ENCODE results near the gene DDX42.
A peak's percentile ranks its signal among the peaks of the same experiment; 100 is the strongest.
"Not testable (repeated sequence)": the region's sequence is repeated elsewhere in the genome, so short reads cannot be mapped to it uniquely, and the experiment has no call there.

Gene DDX42

DNA sequence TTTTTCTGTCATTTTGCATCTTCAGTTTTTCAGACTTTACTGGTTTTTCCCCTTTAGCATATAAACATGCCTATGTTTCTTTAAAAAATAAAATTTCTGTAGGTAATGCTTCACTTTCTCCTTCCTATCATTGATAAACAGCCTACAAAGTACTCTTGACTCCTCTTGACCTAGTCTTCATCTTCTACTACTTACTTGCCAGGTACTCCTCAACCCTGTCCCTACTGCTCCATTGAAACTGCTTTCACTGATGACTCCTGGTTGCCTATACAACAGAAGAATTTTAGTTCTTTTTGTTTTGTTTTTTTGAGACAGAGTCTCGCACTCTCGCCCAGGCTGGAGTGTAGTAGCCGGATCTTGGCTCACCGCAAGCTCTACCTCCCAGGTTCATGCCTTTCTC lies 7.0 kb downstream of the DDX42 start:
- no peak for DNase-seq (ENCODE audit: low read depth in 2 of 2)

DNA sequence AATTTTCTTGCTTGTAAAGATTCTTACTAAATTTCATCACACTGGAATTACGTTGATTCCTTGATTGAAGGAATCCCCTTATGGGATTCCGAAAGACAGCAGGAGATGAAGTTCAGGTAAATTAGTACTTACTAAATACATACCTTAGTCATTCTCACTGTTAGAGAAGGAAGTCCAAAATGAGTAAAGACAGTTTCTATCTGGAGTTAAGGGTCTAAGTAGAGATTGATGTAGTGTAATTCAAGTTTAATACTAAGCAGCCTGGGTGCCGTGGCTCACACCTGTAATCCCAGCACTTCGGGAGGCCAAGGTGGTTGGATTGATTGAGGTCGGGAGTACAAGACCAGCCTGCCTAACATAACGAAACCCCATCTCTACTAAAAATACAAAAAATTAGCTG lies 9.6 kb downstream of the DDX42 start:
- no peak for DNase-seq (ENCODE audit: low read depth in 2 of 2)

DNA sequence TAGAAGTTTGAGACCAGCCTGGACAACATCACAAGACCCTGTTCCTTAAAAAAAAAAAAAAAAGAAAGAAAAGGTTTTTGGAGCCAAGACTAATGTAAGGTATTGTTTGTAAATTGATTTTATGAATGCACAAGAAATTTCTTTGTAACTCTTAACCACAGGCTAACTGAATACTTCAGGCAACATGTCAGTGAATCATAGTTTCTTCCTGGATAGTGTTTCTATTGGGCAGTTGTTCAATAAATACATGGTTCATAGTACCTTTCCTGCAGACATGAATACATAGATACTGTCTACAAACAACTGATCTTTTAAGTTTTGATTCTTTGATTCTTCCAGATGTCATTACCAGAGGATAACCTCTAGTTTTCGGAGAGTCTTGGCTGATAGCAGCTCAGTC lies 11.6 kb downstream of the DDX42 start:
- peak; percentile 1 to 18 for DNase-seq (ENCODE audit: low read depth in 2 of 2)

DNA sequence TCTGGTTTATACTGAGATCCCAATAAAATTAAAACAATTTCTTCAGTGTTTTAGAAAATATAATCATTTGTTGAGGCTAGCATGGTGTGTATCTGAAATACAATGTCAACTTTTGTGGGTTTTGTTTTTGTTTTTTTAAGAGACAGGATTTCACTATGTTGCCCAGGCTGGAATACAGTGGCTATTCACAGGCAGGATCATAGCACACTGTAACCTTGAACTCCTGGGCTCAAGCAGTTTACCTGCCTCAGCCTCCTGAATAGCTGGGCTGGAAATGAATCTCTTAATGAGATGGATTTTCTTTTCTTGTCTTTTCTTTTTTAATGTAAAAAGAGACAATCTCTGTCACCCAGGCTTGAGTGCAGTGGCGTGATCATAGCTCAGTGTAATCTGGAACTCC lies 12.1 kb downstream of the DDX42 start:
- no peak for DNase-seq (ENCODE audit: low read depth in 2 of 2)

DNA sequence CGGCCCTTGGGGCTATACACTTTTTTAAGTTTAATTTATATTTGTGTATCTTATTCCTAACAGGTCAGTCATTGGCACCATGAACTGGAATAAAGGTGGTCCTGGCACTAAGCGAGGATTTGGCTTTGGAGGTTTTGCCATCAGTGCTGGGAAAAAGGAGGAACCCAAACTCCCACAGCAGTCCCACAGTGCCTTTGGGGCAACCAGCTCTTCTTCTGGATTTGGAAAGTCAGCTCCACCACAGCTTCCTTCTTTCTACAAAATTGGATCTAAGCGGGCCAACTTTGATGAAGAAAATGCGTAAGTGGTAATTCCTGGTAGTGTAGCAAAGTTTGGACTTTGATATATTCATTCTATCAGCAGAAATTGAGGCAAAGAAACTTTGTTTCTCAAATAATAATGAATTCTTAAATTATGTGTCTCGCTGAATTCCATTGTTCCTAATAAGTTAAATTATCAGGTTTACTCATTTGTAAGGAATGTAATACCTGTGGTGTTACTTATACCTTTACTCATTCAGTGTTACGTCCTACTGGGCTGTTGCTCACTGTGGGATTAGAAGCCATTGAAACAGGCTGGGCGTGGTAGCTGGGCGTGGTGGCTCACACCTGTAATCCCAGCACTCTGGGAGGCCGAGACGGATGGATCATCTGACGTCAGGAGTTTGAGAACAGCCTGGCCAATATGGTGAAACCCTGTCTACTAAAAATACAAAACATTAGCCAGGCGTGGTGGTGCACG lies 13.2 kb downstream of the DDX42 start:
- DNase-seq (ENCODE audit: low read depth in 2 of 2), result no peak

DNA sequence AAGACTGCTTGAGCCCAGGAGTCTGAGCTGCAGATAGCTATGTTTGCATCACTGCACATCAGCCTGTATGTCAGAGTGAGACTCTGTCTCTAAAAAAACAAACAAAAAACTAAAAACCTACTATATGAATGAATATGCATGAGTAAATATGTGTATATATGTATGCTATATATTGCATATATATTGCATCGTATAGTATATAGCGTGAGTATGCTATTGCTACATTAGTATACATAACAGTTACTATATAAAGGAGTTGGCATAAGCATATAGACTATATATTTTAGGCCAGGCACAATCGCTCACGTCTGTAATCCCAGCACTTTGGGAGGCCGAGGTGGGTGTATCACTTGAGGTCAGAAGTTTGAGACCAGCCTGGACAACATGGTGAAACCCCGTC lies 16.1 kb downstream of the DDX42 start:
- DNase-seq (ENCODE audit: low read depth in 2 of 2), result no peak

DNA sequence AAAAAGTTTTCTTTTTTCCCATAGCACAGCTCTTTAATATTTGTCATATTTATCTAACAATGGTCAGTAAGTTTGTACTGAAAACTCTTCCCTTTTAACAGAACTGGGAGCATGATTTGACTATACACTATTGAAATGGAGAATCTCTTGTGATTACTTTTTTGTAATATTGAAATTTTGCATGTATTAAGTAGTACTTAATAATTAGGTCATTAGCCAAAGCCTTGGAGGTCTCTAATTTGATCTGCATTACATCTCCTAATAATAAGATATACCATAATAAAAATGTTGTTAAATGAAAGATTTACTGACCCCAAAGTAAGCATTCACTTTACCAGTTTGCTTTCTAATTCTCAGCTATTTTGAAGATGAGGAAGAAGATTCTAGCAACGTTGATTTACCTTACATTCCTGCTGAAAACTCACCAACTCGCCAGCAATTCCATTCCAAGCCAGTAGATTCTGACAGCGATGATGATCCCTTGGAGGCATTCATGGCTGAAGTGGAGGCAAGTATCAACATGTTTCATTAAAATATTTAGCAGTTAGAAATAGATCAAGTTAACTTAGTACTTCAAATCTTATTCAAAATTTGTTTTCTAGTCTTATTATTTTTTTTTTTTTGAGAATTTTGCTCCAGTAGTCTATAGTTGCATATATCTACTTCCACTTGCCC lies 18.2 kb downstream of the DDX42 start:
- no peak for DNase-seq (ENCODE audit: low read depth in 2 of 2)

DNA sequence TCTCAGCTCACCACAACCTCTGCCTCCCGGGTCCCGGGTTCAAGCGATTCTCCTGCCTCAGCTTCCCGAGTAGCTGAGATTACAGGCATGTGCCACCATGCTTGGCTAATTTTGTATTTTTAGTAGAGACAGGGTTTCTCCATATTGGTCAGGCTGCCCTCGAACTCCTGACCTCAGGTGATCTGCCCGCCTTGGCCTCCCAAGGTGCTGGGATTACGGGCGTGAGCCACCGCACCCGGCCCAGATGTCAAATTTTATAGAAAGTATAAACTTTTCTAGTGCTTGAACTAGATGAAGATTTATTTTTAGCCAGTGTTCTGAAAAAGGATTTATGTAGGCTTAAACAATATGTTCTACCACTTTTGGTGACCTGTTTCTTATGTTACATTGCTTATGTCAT lies 22.4 kb downstream of the DDX42 start:
- DNase-seq (ENCODE audit: low read depth in 2 of 2), result not testable (repeated sequence)

DNA sequence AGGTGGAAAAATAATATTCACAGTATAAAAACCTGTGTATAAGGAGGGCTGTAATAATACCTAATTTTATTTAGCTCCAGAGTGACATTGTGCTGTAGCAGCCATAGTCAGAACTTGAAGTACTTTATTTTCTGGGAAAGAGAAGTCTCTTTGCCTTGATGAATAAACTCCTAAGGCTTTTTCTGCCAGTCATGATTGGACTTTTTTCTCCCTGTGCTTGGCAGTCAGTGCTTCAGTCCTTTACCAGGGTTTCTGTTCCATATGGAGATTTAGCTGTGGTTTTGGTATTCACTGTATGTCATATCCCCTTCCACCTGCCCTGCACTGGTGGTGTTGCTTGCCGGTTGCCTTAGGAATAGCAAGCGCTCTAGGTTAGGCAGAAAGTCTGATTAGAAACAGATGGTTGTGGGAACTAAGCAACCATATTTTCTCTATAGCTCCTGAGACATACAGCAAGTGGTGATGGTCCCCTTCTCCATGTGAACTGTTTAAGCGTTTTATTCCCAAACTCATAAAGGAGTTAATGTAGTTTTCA lies 24.7 kb downstream of the DDX42 start:
- DNase-seq (ENCODE audit: low read depth in 2 of 2), result peak; percentile 6 to 7

DNA sequence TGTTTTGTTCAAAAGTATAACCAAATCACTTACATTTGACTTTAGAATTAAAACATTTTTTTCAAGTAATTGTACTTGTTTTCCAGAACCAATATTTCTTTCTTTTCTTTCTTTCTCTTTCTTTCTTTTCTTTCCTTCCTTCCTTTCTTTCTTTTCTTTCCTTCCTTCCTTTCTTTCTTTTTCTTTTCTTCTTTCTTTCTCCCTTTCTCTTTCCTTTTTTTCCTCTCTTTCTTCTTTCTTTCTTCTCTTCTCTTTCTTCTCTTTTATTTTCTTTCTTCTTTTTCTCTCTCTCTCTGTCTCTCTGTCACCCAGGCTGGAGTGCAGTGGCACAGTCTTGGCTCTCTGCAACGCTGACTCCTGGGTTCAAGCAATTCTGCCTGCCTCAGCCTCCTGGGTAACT lies 26.8 kb downstream of the DDX42 start:
- DNase-seq (ENCODE audit: low read depth in 2 of 2), result no peak

DNA sequence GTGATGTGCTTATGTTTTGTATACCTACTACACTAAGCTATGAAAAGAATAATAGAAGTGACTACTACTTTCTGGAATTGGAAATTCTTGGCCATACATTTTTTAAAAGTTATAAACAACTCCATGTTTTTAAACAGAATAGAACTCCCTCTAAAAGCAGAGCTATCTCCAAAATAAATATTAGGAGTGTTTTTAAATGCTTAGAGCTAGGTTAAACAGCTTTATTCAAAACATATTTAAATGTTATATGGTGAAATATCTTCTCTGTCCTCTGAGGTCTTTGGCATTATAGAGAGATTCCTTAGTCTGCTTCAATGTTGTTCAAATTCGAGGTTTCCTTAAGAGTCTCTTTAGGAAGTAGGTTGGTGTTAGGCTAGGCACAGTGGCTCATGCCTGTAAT lies 30.4 kb downstream of the DDX42 start:
- DNase-seq (ENCODE audit: low read depth in 2 of 2), result no peak

DNA sequence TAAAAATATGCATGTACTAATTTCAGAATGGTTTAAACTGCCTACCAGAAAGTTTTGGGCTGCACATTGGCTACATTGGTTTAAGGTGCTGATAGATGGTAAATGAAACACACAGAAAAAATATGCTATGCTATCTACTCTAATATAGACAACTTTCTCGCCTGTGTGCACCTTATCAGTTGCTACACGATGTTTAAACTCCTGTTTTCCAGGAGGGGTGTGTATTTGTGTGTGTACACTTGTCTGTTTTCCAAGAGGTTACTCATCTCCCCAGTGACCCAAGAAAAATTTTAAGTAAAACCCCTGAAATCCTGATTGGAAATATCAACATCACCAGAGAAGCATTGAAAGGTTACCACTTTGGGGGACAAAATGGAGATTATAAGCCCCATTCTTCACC lies 31.6 kb downstream of the DDX42 start:
- no peak for DNase-seq (ENCODE audit: low read depth in 2 of 2)

DNA sequence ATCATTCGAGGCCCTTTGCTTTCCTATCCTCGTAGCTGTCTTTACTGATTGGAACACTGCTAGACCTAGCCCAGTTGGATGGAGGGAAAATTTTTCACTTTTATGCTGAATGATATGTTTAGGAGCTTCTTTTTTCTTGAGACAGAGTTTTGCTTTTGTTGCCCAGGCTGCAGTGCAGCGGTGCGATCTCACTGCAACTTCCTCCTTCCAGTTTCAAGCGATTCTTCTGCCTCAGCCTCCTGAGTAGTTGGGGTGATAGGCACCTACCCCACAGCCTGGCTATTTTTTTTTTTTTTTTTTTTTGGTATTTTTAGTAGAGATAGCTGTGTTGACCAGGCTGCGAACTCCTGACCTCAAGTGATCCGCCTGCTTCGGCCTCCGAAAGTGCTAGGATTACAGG lies 36.0 kb downstream of the DDX42 start:
- no peak for DNase-seq (ENCODE audit: low read depth in 2 of 2)

DNA sequence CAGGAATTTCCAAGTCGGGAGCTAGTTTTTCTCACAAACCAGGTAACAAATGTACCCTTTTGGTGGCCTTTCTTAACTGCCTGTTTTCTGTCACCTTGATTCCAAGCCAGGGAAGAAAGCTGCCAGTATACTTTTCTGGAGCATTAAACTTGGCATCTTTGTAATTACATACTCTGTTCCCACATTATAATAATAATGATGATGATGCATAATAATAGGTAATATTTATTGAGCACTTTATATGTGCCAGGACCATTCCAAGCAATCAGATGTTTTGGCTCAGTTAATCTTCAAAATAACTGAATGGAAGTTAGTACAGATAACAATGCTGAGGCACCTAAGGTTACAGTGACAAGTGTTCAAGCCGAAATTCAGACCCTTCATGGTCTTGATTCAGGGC lies 42.2 kb downstream of the DDX42 start:
- DNase-seq (ENCODE audit: low read depth in 2 of 2), result no peak

DNA sequence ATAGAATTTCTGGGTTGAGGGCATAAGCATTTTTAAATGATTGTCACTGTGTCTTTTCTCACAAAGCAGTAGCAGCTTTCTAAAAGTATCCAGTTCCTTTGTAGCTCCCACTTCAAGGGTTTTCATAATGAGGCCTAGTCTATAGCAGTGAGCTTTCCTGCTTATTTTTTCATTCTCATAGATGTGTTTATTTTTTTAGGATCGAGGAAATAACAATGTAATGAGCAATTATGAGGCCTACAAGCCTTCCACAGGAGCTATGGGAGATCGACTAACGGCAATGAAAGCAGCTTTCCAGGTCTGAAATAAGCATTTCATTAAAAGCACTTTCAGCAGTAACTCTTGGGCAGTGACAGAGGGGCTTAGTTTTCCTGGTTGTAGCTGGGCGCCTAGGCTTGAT lies 42.7 kb downstream of the DDX42 start:
- no peak for DNase-seq (ENCODE audit: low read depth in 2 of 2)

DNA sequence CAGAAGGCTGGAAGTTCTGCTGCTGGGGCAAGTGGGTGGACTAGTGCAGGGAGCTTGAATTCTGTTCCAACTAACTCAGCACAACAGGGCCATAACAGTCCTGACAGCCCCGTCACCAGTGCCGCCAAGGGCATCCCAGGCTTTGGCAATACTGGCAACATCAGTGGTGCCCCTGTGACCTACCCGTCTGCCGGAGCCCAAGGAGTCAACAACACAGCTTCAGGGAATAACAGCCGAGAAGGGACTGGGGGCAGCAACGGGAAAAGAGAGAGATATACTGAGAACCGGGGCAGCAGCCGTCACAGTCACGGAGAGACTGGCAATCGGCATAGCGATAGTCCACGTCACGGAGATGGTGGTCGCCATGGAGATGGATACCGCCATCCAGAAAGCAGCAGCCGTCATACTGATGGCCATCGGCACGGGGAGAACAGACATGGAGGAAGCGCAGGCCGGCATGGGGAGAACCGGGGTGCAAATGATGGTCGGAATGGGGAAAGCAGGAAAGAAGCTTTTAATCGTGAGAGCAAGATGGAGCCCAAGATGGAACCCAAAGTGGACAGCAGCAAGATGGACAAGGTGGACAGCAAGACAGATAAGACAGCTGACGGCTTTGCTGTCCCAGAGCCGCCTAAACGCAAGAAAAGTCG lies 43.9 kb downstream of the DDX42 start:
- no peak for DNase-seq (ENCODE audit: low read depth in 2 of 2)

DNA sequence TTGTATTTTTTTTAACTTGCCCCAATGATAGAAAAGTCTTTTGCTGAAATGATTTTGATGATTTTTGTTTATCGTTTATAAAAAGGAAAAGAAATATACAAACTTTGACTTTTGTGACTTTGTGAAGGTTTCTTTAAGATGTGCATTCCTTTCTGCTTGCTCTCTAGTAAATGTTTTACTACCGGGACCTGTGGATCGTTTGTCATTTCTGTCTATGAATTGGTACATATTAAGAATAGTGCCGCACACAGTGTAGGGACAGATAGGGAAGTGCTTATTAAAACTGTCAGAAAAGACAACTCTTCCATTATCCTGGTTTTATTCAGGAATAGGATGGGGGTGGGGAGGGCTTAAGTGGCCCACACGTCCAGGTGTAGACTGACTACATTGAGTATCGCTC lies 45.2 kb downstream of the DDX42 start:
- no peak for DNase-seq (ENCODE audit: low read depth in 2 of 2)

DNA sequence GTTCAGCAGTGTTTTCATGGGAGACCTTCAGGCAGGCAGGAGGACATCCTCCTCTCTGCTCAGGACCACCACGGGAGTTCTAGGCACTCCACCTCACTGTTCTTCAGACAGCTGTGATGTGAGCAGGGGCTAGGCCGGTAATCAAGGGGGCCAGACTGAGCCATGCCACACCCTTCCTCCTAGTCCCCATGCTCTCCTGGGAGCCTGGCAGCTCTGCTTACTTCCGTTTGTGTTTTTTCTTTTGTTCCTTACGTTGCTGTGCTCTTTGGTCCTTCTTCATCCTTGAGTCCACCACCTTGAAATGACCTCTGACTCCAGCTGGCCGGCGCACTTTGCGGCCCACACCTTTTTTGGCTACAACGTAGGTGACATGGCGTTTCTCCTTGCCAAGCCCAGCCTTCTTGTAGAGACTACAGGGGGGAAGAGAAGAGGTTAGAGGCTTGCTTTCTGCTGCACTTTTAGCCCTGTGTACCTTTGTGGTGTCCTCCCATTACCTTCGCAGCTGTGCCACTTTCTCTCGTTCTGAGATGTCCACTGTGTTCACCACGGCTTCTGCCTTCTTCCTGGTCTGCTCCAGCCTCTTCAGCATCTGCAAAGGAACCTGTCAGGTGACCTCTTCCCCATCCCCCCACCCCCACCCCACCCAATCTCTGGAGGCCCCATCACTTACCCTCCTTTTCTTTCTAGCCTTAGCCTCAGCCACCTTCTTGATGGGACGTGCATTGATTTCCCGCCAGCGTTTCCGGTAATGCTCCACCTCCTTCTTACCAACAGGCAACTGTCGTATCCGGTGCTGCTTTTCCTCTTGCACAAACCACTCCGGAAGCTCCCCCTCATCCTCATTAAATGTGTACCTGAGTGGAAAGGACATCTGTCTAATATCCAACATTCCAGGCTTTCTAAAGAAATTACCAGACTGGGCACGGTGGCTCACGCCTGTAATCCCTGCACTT lies 45.9 kb downstream of the DDX42 start:
- DNase-seq (ENCODE audit: low read depth in 2 of 2), result no peak

DNA sequence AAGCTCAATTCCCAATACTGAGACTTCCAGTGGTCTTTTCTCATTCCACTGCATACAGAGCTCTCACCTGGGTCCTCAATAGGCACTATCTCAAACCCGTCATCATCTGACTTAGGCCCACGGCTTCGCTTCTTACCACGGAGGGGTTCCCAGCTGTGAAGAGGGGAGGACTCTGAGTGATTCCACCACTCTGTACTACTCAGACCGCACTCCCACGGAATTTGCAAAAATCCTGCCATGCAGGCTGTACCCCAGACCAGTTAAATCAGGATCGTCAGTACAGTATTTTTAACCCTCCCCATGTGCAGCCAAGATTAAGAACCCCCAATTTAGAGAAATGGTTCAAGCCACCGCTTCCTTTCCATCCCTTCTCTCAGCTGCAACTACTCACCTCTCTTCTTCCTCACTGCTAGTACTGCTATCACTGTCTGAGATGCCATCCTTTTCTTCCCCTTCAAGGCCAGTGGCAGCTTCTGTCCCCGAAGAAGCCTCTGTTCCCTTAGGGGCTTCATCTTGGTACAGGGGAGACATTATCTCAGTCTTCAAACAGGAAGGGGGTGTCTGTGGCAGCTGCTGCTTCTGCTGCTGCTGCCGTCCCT lies 47.1 kb downstream of the DDX42 start:
- DNase-seq (ENCODE audit: low read depth in 2 of 2), result no peak

DNA sequence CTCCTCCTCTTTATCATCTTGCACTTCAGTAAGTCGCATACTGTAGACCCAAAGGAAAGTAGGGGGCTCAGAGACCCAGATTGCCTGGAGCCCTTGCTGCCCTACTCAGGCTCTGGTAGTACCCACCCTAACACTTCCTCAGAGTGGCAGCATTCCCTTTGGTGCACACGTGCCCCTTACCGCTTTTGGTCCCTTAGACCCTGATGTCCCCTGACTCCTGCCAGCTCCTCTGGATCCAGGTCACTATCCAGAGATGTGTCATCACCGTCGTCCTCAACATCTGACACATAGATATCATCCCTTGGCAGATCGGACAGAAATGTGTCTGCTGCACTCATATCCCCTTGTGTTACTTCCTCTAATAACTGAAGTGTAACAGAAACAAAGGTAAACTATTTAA lies 47.8 kb downstream of the DDX42 start:
- DNase-seq (ENCODE audit: low read depth in 2 of 2), result no peak

DNA sequence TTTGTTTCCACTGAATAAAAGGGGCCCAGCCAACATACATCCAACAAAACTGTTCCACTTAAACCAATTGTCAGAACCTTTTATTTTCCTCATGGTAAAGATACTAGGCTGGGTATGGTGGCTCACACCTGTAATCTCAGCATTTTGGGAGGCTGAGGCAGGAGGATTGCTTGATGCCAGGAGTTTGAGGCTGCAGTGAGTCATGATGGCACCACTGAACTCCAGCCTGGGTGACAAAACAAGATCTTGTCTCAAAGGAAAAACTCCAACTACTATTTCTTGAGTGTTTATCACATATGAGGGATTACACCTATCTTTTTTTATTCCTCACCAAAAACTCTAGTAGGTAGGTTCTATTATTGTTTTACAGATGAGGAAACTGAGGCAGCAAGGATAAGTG lies 48.6 kb downstream of the DDX42 start:
- DNase-seq (ENCODE audit: low read depth in 2 of 2), result no peak

Data from fibroblast of skin of left biceps (primary cell).